Measurements from ENCODE around the gene SAP25.

SAP25 gene

DNA sequence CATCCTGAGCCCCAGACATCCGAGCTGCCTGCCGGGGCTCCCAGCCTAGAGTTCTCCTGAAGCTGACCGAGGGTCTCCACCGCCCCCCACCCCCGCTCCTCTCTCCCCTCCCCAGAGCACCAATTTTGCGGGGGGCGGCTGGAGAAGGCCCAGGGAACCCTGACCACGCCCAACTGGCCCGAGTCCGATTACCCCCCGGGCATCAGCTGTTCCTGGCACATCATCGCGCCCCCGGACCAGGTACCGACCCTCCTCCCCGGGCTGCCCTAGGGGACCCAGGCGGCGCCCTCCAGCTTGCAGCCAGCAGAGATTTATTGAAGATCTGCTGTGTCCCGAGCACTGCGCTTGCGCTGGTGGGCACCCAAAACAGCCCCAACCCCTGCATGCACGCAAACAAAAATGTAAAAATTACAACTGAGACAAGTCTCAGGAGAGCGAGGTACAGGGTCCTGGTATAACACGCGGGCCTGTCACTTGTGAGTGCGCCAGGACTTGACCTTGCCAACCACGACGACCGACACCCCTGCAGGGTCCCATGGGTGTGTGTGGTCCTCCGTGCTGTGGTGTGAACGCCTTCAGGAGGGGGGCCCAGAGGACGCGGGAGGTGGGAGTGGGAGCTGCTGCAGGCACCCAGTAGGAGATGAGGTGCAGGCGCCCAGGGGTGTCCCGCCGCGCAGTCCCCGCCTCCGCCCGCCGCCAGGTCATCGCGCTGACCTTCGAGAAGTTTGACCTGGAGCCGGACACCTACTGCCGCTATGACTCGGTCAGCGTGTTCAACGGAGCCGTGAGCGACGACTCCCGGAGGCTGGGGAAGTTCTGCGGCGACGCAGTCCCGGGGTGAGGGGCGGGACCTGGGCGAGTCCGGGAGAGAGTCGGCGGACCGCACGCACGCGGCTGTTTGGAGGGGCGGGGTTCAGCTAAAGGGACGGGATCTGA lies 31.5 kb upstream of the SAP25 start:
- H3K9me3 ChIP-seq (ENCODE audit: low read length), result no peaks in the 10 kb centered on the region
- no peaks in the 10 kb centered on the region for H3K27me3 ChIP-seq (ENCODE audit: control insufficient read depth in 1 of 2, insufficient read depth in 2 of 2, low read length in 2 of 2)
- peaks cover 10% of the 10 kb centered on the region for H3K4me1 ChIP-seq (ENCODE audit: insufficient read depth, low read length)
- H3K9ac ChIP-seq (ENCODE audit: low read length), result no peak overlapping the region
- H3K36me3 ChIP-seq (ENCODE audit: insufficient read depth, low read length), result no peaks in the 10 kb centered on the region
- peak overlapping the region; percentile 60 for H3K27ac ChIP-seq (ENCODE audit: low read depth, low read length)
- H3K4me3 ChIP-seq (ENCODE audit: low read depth in 1 of 2, low read length in 2 of 2), result peak overlapping the region; percentile 52 to 64

DNA sequence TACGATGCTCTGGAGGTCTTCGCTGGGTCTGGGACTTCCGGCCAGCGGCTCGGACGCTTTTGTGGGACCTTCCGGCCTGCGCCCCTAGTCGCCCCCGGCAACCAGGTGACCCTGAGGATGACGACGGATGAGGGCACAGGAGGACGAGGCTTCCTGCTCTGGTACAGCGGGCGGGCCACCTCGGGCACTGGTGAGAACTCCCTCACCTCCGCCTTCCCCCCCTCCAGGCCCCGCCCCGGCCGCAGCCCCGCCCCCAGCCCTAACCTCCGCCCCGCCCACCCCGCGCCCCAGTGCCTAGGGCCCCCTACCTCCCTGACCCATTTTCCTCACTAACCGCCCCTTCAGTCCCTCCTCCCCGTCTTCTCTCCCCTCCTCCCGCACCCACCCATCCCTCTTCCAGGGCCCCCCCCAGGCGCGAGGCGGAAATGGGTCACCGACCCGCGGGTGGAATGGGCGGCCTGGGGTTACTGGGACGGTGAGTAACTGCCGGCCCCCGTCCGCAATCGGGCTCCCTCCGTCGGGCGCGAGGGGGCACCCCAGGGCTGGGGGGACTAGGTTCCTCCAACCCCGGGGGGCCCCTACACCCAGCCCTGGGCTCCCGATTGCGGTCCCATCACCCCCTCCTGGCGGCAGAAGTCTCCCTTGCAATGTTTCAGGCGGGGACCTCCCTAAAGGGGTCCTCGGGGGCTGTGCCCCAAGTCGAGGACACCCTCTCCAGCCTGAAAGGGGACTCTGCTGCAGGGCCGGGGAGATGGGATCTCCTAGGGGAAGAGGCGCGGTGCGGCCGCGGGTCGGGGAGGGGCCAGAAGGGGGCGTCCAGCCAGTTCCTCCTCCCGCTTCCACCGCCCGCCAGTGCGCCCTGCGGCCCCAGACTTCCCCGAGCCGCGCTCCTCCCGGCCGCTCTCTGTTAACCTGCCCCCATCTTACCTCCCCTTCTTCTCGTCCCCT lies 30.6 kb upstream of the SAP25 start:
- H3K9me3 ChIP-seq (ENCODE audit: low read length), result no peaks in the 10 kb centered on the region
- peaks cover 10% of the 10 kb centered on the region for H3K4me1 ChIP-seq (ENCODE audit: insufficient read depth, low read length)
- peak overlapping the region; percentile 52 to 64 for H3K4me3 ChIP-seq (ENCODE audit: low read depth in 1 of 2, low read length in 2 of 2)
- H3K27me3 ChIP-seq (ENCODE audit: control insufficient read depth in 1 of 2, insufficient read depth in 2 of 2, low read length in 2 of 2), result no peaks in the 10 kb centered on the region
- peak overlapping the region; percentile 80 for H3K27ac ChIP-seq (ENCODE audit: low read depth, low read length)
- H3K9ac ChIP-seq (ENCODE audit: low read length), result no peak overlapping the region
- H3K36me3 ChIP-seq (ENCODE audit: insufficient read depth, low read length), result no peaks in the 10 kb centered on the region

- H3K9ac ChIP-seq (ENCODE audit: low read length), result no peak overlapping the region
- peak overlapping the region; percentile 26 to 55 for H3K4me3 ChIP-seq (ENCODE audit: low read depth in 1 of 2, low read length in 2 of 2)
- peaks cover 10% of the 10 kb centered on the region for H3K4me1 ChIP-seq (ENCODE audit: insufficient read depth, low read length)
- H3K27me3 ChIP-seq (ENCODE audit: control insufficient read depth in 1 of 2, insufficient read depth in 2 of 2, low read length in 2 of 2), result no peaks in the 10 kb centered on the region
- no peaks in the 10 kb centered on the region for H3K9me3 ChIP-seq (ENCODE audit: low read length)
- H3K27ac ChIP-seq (ENCODE audit: low read depth, low read length), result peak overlapping the region; percentile 80
- H3K36me3 ChIP-seq (ENCODE audit: insufficient read depth, low read length), result no peaks in the 10 kb centered on the region
Observed at GRCh38 chr7:100603726-100604027, 30.0 kb upstream of the SAP25 start.

DNA sequence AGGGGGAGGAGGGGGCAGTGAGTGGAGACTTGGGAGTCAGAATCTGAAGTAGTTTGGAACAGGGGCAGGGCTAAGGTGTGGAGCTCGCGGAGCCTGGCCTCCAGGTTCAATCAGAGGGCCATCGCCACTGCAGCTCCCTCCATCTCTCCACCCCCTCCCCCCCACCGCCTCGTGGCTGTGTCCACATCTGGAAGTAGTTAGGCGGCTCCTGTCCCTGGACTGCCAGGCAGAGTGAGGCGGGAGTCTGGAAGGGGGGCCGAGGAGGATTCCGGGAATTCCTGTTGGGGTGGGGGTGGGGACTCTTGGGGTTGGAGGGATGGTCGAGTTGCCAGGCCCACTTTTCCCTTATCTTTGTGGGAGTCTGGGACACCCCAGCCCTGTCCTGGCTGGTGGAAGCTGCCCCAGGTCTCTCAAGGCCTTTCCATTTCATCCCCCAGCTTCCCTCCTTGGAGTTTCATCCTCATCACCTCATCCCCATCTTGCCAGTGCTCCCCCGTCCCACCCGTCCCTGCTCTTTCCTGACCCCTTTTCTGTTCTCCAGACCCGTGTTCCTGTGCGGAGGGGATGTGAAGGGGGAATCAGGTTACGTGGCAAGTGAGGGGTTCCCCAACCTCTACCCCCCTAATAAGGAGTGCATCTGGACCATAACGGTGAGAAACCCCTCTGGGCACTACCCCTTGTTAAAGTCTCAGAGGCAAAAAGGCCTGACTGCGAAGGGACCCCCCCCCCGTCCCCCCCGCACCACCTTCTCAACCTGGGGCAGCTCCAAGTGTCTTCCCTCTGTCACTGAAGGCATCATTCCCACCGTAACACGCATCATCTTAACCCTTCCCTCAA lies 29.4 kb upstream of the SAP25 start:
- H3K4me3 ChIP-seq (ENCODE audit: low read depth in 1 of 2, low read length in 2 of 2), result peak overlapping the region; percentile 7 to 55
- peaks cover 10% of the 10 kb centered on the region for H3K4me1 ChIP-seq (ENCODE audit: insufficient read depth, low read length)
- H3K27me3 ChIP-seq (ENCODE audit: control insufficient read depth in 1 of 2, insufficient read depth in 2 of 2, low read length in 2 of 2), result no peaks in the 10 kb centered on the region
- H3K9ac ChIP-seq (ENCODE audit: low read length), result no peak overlapping the region
- H3K36me3 ChIP-seq (ENCODE audit: insufficient read depth, low read length), result no peaks in the 10 kb centered on the region
- peak overlapping the region; percentile 80 for H3K27ac ChIP-seq (ENCODE audit: low read depth, low read length)
- no peaks in the 10 kb centered on the region for H3K9me3 ChIP-seq (ENCODE audit: low read length)

DNA sequence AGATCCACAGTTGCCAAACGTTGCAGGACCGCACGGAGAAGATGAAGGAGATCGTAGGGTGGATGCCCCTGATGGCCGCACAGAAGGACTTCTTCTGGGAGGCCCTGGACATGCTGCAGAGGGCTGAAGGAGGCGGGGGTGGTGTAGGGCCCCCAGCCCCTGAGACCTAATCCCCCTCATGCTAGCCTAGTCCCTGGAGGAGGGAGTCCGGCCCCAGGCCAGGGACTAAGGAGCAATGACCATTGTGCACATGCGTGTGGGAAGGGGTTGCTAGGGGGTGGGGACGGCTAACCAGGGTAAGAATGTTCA lies 27.0 kb upstream of the SAP25 start:
- no peak overlapping the region for H3K9ac ChIP-seq (ENCODE audit: low read length)
- no peaks in the 10 kb centered on the region for H3K9me3 ChIP-seq (ENCODE audit: low read length)
- H3K4me3 ChIP-seq (ENCODE audit: low read depth in 1 of 2, low read length in 2 of 2), result no peak overlapping the region
- H3K27ac ChIP-seq (ENCODE audit: low read depth, low read length), result no peak overlapping the region
- H3K4me1 ChIP-seq (ENCODE audit: insufficient read depth, low read length), result peaks cover 10% of the 10 kb centered on the region
- no peaks in the 10 kb centered on the region for H3K36me3 ChIP-seq (ENCODE audit: insufficient read depth, low read length)
- no peaks in the 10 kb centered on the region for H3K27me3 ChIP-seq (ENCODE audit: control insufficient read depth in 1 of 2, insufficient read depth in 2 of 2, low read length in 2 of 2)

DNA sequence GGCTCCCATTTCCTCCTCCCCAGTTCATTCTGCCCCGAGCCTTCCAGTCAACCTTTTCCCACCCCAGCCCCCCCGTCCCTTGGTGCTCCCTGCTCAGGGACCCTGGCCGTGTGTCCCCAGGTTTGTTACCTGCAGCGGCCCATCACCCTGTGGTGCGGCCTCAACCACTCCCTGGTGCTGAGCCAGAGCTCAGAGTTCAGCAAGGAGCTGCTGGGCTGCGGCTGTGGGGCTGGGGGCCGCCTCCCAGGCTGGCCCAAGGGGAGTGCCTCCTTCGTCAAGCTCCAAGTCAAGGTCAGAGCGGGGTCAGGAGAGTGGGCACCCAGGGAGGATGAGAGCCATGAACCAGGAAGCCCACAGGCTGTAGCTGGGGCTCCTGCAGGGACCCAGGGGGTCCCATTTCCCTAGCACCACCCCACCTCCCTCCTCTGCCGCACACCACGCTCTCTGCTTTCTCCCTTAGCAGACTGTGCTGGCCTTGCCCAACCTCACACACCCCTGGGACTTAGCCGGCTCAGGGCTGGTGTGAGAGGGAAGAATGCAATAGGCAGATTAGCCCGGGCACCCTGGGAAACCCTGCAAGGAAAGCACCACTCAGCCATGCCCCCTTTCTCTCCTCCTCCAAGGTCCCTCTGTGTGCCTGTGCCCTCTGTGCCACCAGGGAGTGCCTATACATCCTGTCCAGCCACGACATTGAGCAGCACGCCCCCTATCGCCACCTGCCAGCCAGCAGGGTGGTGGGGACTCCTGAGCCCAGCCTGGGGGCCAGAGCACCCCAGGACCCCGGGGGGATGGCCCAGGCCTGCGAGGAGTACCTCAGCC lies 26.4 kb upstream of the SAP25 start:
- H3K36me3 ChIP-seq (ENCODE audit: insufficient read depth, low read length), result no peaks in the 10 kb centered on the region
- H3K9me3 ChIP-seq (ENCODE audit: low read length), result no peaks in the 10 kb centered on the region
- no peak overlapping the region for H3K9ac ChIP-seq (ENCODE audit: low read length)
- H3K4me1 ChIP-seq (ENCODE audit: insufficient read depth, low read length), result peaks cover 9% of the 10 kb centered on the region
- H3K27me3 ChIP-seq (ENCODE audit: control insufficient read depth in 1 of 2, insufficient read depth in 2 of 2, low read length in 2 of 2), result no peaks in the 10 kb centered on the region
- no peak overlapping the region for H3K4me3 ChIP-seq (ENCODE audit: low read depth in 1 of 2, low read length in 2 of 2)
- no peak overlapping the region for H3K27ac ChIP-seq (ENCODE audit: low read depth, low read length)

DNA sequence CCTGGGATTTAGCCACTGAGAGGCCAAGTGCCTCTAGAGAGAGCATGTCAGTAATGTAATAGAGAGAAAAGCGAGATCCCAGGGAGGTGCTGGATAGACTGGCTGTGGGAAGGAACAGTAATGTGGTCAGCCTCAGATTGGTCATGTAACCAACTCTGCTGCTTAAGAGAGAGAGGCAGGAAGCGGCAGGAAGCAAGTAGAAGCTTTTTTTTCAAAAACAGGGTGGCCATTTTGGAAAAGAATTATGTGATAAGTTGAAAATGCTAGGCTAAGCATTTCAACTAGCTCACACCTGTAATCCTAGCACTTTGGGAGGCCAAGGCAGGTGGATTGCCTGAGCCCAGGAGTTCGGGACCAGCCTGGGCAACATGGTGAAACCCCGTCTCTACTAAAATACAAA lies 24.7 kb upstream of the SAP25 start:
- H3K36me3 ChIP-seq (ENCODE audit: insufficient read depth, low read length), result no peaks in the 10 kb centered on the region
- H3K4me1 ChIP-seq (ENCODE audit: insufficient read depth, low read length), result no peaks in the 10 kb centered on the region
- H3K9me3 ChIP-seq (ENCODE audit: low read length), result no peaks in the 10 kb centered on the region
- H3K27me3 ChIP-seq (ENCODE audit: control insufficient read depth in 1 of 2, insufficient read depth in 2 of 2, low read length in 2 of 2), result no peaks in the 10 kb centered on the region
- no peak overlapping the region for H3K27ac ChIP-seq (ENCODE audit: low read depth, low read length)
- no peak overlapping the region for H3K9ac ChIP-seq (ENCODE audit: low read length)
- no peak overlapping the region for H3K4me3 ChIP-seq (ENCODE audit: low read depth in 1 of 2, low read length in 2 of 2)

- H3K36me3 ChIP-seq (ENCODE audit: insufficient read depth, low read length), result no peaks in the 10 kb centered on the region
- no peak overlapping the region for H3K27ac ChIP-seq (ENCODE audit: low read depth, low read length)
- H3K4me1 ChIP-seq (ENCODE audit: insufficient read depth, low read length), result no peaks in the 10 kb centered on the region
Observed at GRCh38 chr7:100595188-100595587, 21.5 kb upstream of the SAP25 start.

GRCh38 chr7:100591596-100591995 lies 17.9 kb upstream of the SAP25 start:
- H3K4me3 ChIP-seq (ENCODE audit: low read depth in 1 of 2, low read length in 2 of 2), result no peak overlapping the region
- no peak overlapping the region for H3K27ac ChIP-seq (ENCODE audit: low read depth, low read length)
- no peaks in the 10 kb centered on the region for H3K9me3 ChIP-seq (ENCODE audit: low read length)
- no peaks in the 10 kb centered on the region for H3K36me3 ChIP-seq (ENCODE audit: insufficient read depth, low read length)
- no peak overlapping the region for H3K9ac ChIP-seq (ENCODE audit: low read length)
- H3K4me1 ChIP-seq (ENCODE audit: insufficient read depth, low read length), result no peaks in the 10 kb centered on the region
- H3K27me3 ChIP-seq (ENCODE audit: control insufficient read depth in 1 of 2, insufficient read depth in 2 of 2, low read length in 2 of 2), result peaks cover 5 to 7% of the 10 kb centered on the region in 2 donors

More at GRCh38 chr7:100595188-100595587, 21.5 kb upstream of the SAP25 start:
- Histone ChIP-seq H3K9ac (ENCODE audit: low read length) (no peak overlapping the region), H3K9me3 (ENCODE audit: low read length) (no peaks in the 10 kb centered on the region), H3K27me3 (ENCODE audit: control insufficient read depth in 1 of 2, insufficient read depth in 2 of 2, low read length in 2 of 2) (peaks cover 2 to 5% of the 10 kb centered on the region in 2 donors), H3K4me3 (ENCODE audit: low read depth in 1 of 2, low read length in 2 of 2) (no peak overlapping the region)

- Histone ChIP-seq H3K4me1 (ENCODE audit: insufficient read depth, low read length) (peaks cover 4% of the 10 kb centered on the region), H3K9ac (ENCODE audit: low read length) (no peak overlapping the region), H3K4me3 (ENCODE audit: low read depth in 1 of 2, low read length in 2 of 2) (peak overlapping the region in 1 of 2 donors; percentile 35), H3K36me3 (ENCODE audit: insufficient read depth, low read length) (no peaks in the 10 kb centered on the region), H3K27ac (ENCODE audit: low read depth, low read length) (no peak overlapping the region), H3K27me3 (ENCODE audit: control insufficient read depth in 1 of 2, insufficient read depth in 2 of 2, low read length in 2 of 2) (peaks cover 5 to 7% of the 10 kb centered on the region in 2 donors), H3K9me3 (ENCODE audit: low read length) (no peaks in the 10 kb centered on the region)
Observed at GRCh38 chr7:100590077-100590737, 16.5 kb upstream of the SAP25 start.
